Measurements from ENCODE around the gene KCNH1. TPM values are rescaled to one million over a fixed set of nuclear protein-coding genes. Genes with fewer than 3 reads are reported as not detected.
A peak's percentile ranks its signal among the peaks of the same experiment; 100 is the strongest.

Gene KCNH1
- total and polyA plus RNA-seq, 9 of the 15 experiments (the other 6 are each of a cell fraction or from before 2014, with no cell fraction given), result not detected

GRCh38 chr1:210819266-210819665 is 314.7 kb downstream of the KCNH1 start (continued):
- no peak for TF ChIP-seq HMGXB4 (CRISPR knock-in tag; IDR thresholded peaks at IDR 0.05)

DNA sequence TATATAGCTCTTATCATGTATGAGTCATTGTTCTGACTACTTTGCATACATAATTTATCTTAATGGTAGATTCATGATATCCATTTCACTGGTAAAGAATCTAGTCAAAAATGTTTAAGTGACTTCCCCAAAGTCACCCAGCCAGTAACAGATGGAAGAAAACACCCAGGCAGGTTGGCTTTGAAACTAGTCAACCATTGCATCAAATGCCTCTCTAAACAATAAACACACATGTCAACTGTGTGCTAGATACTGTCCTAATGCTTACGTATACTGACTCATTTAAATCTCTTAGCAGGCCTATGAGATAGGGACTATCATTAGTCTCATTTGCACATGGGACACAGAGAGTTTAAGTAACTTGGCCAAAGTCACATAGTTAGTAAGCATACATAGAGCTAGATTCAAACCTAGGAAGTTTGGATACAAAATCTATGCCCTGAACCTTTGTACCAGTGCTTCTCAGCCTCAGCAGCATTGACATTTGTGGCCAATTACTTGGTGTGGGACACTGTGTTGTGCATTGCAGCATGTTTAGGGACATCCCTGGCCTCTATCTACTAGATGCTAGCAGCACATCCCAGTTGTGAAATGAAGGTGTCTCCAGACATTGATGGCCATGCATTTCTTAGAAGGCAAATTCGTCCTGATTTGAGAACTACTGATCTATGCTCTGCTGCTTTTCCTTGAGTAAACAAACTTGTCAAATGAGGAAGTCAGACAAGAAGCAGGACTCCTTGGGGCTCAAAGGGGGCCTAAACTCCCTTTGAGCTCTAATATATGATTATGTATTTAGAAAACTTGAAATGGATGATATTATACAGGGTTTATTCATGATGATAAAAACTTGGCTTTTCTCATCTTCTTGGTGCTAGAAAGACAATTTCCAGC is 316.3 kb downstream of the KCNH1 start:
- Histone ChIP-seq H3K4me1 (replicated peaks in 1 of 2; ENCODE audit: control insufficient read depth in 2 of 2, insufficient read depth in 2 of 2, low read length in 2 of 2) (no peaks in the 10 kb centered on the region), H3K4me3 (no peak overlapping the region), H3K9ac (ENCODE audit: insufficient read depth in 1 of 2, low read depth in 2 of 2, low read length in 2 of 2) (no peak overlapping the region), H3K27ac (ENCODE audit: extremely low read depth, low read depth, low read length) (no peak overlapping the region), H4K20me1 (replicated peaks; ENCODE audit: control insufficient read depth, insufficient read depth, low read length) (no peaks in the 10 kb centered on the region), H3K36me3 (ENCODE audit: control insufficient read depth, insufficient read depth, low read length) (no peaks in the 10 kb centered on the region), H2AFZ (ENCODE audit: low read depth, low read length) (no peak overlapping the region), H3K9me1 (ENCODE audit: control insufficient read depth, insufficient read depth, low read length) (no peaks in the 10 kb centered on the region), H3K9me3 (replicated peaks; ENCODE audit: control insufficient read depth, insufficient read depth, low read depth, low read length) (no peaks in the 10 kb centered on the region), H3K27me3 (ENCODE audit: control insufficient read depth in 2 of 2, insufficient read depth in 2 of 2, low read length in 2 of 2) (no peaks in the 10 kb centered on the region), H3K4me2 (ENCODE audit: insufficient read depth, low read length) (no peak overlapping the region), H3K79me2 (ENCODE audit: control insufficient read depth, insufficient read depth, low read length) (no peaks in the 10 kb centered on the region)
- no TSS peak for BruUV-seq (replicated peaks)
- in situ Hi-C loops (cut with MboI) (no loop called here), intact Hi-C loops (cut with micrococcal nuclease) (no loop called here)
- ATAC-seq (no peak), DNase-seq (ENCODE audit: extremely low read depth in 1 of 4, low spot score in 3 of 4) (no peak), FAIRE-seq (no peak)
- no peak for TF ChIP-seq RAD51 (IDR thresholded peaks at IDR 0.05; ENCODE audit: borderline replicate concordance, low read depth)
- peak; percentile 46; the same call in 1 of the 2 replicates for TF ChIP-seq SPI1 (IDR thresholded peaks at IDR 0.05; ENCODE audit: borderline replicate concordance, low read depth, low read length)
- ChIA-PET POLR2A (no interaction called here), CTCF (ENCODE audit: low intra/inter-chr PET ratio) (no interaction called here)
- WGBS (ENCODE audit: insufficient coverage, low coverage, missing lambda C conversion rate), result 2% methylated on average over 2 of the region's 2 CpGs
